Measurements from ENCODE around the gene MGAT5B. TPM values are rescaled to one million over a fixed set of nuclear protein-coding genes. Genes with fewer than 3 reads are reported as not detected.

MGAT5B gene
- total RNA-seq, 1 donor from 2014 or later, result 1.8 TPM

- peaks cover 7% of the 10 kb centered on the region for H3K27me3 Mint-ChIP-seq (ENCODE audit: insufficient read depth, low read depth)
- peak overlapping the region; percentile 8 for H3K4me3 Mint-ChIP-seq
- Histone ChIP-seq H3K9me3 (ENCODE audit: low read depth) (no peaks in the 10 kb centered on the region), H4K20me1 (ENCODE audit: low read depth) (no peaks in the 10 kb centered on the region), H3K27ac (peak overlapping the region; percentile 90), H3K4me2 (peak overlapping the region; percentile 55), H3K4me3 (no peak overlapping the region), H3F3A (ENCODE audit: low read depth) (peaks cover 30% of the 10 kb centered on the region), H3K4me1 (peaks cover 47% of the 10 kb centered on the region), H2AFZ (replicated peaks) (no peak overlapping the region), H3K27me3 (no peaks in the 10 kb centered on the region), H3K36me3 (no peaks in the 10 kb centered on the region), H3K79me2 (ENCODE audit: low read depth) (no peaks in the 10 kb centered on the region), H3K9ac (no peak overlapping the region)
- H3K27ac Mint-ChIP-seq, result peak overlapping the region; percentile 98
- H3K36me3 Mint-ChIP-seq, result no peaks in the 10 kb centered on the region
- peaks cover 43% of the 10 kb centered on the region for H3K4me1 Mint-ChIP-seq
- peak; percentile 56 for DNase-seq (ENCODE audit: low spot score)
- TF ChIP-seq CTCF (IDR thresholded peaks at IDR 0.05) (no peak), EZH2 (IDR thresholded peaks at IDR 0.05) (no peak), EZH2phosphoT487 (IDR thresholded peaks at IDR 0.05) (no peak)
- no peaks in the 10 kb centered on the region for H3K9me3 Mint-ChIP-seq
Observed at GRCh38 chr17:76994237-76994637, 126.0 kb downstream of the MGAT5B start.

DNA sequence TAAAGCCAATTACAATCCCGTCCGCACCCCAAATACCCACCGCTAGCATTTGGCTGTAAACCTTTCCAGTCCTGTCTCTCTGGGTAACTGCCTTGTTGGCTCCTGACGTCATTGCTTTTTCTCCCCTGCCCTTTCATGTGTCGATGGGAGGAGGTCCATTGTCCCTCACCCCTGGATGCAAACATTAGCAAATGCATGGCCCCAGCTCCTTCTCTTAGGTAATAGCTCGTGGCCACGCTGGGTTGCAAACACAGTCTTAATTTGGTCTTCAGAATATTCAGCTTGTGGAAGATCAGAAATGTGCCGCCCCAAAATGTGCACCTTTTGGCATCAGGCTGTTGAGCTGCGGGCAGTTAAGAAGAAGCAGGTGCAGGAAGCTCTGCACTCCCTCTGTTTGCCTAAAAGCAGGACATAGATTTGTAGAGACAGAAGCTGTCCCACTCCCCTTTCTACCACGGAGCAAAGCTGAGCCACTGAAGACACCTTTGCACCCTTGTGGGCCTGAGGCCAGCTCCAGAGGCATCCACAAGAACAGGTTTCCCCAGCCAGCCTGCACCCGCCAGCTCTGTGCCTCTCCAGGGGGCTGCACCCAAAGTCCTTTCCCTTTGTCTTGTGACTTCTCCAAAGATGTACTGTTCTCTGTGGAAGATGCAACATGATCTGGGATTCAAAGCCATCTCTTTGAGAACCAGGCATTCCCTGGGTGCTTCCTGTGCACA is 127.3 kb downstream of the MGAT5B start:
- Histone ChIP-seq H4K20me1 (ENCODE audit: low read depth) (no peaks in the 10 kb centered on the region), H3K36me3 (no peaks in the 10 kb centered on the region), H3K4me3 (no peak overlapping the region), H3K79me2 (ENCODE audit: low read depth) (no peaks in the 10 kb centered on the region), H3K9ac (no peak overlapping the region), H3K4me2 (peak overlapping the region; percentile 55), H2AFZ (replicated peaks) (peak overlapping the region; percentile 80), H3K4me1 (peaks cover 47% of the 10 kb centered on the region), H3K27ac (peak overlapping the region; percentile 90), H3K27me3 (no peaks in the 10 kb centered on the region), H3K9me3 (ENCODE audit: low read depth) (no peaks in the 10 kb centered on the region), H3F3A (ENCODE audit: low read depth) (peaks cover 30% of the 10 kb centered on the region)
- Mint-ChIP-seq H3K36me3 (no peaks in the 10 kb centered on the region), H3K27me3 (ENCODE audit: insufficient read depth, low read depth) (peaks cover 7% of the 10 kb centered on the region), H3K9me3 (no peaks in the 10 kb centered on the region), H3K4me3 (peak overlapping the region; percentile 42), H3K27ac (peak overlapping the region; percentile 89), H3K4me1 (peaks cover 43% of the 10 kb centered on the region)
- TF ChIP-seq EZH2phosphoT487 (IDR thresholded peaks at IDR 0.05) (no peak), CTCF (IDR thresholded peaks at IDR 0.05) (no peak), EZH2 (IDR thresholded peaks at IDR 0.05) (no peak)
- peak; percentile 50 for DNase-seq (ENCODE audit: low spot score)

GRCh38 chr17:76996741-76997694 is 128.8 kb downstream of the MGAT5B start:
- no peak for TF ChIP-seq CTCF (IDR thresholded peaks at IDR 0.05)
- TF ChIP-seq EZH2 (IDR thresholded peaks at IDR 0.05), result no peak
- TF ChIP-seq EZH2phosphoT487 (IDR thresholded peaks at IDR 0.05), result no peak
- no peak overlapping the region for H3K27ac ChIP-seq
- H4K20me1 ChIP-seq (ENCODE audit: low read depth), result peaks cover 2% of the 10 kb centered on the region
- no peaks in the 10 kb centered on the region for H3K27me3 ChIP-seq
- no peak overlapping the region for H3K4me2 ChIP-seq
- H3K27ac Mint-ChIP-seq, result peak overlapping the region; percentile 23
- no peak for DNase-seq (ENCODE audit: low spot score)
- H3K4me3 ChIP-seq, result no peak overlapping the region
- peaks cover 12% of the 10 kb centered on the region for H3K27me3 Mint-ChIP-seq (ENCODE audit: insufficient read depth, low read depth)
- no peaks in the 10 kb centered on the region for H3K79me2 ChIP-seq (ENCODE audit: low read depth)
- H3F3A ChIP-seq (ENCODE audit: low read depth), result peaks cover 33% of the 10 kb centered on the region
- no peak overlapping the region for H3K9ac ChIP-seq
- no peaks in the 10 kb centered on the region for H3K9me3 ChIP-seq (ENCODE audit: low read depth)
- H3K4me1 Mint-ChIP-seq, result peaks cover 52% of the 10 kb centered on the region
- no peaks in the 10 kb centered on the region for H3K36me3 ChIP-seq
- H3K4me1 ChIP-seq, result peaks cover 52% of the 10 kb centered on the region
- no peaks in the 10 kb centered on the region for H3K9me3 Mint-ChIP-seq
- no peak overlapping the region for H2AFZ ChIP-seq (replicated peaks)
- no peak overlapping the region for H3K4me3 Mint-ChIP-seq
- H3K36me3 Mint-ChIP-seq, result no peaks in the 10 kb centered on the region
